Right kidney (tissue), 1 donor: ENCODE measurements around the gene PMFBP1.

ENCODE experiments used
- DNase-seq: peaks from one replicate; pipeline ENCODE4 v3.0.0-alpha.2; 2016

The PMFBP1 gene

DNA sequence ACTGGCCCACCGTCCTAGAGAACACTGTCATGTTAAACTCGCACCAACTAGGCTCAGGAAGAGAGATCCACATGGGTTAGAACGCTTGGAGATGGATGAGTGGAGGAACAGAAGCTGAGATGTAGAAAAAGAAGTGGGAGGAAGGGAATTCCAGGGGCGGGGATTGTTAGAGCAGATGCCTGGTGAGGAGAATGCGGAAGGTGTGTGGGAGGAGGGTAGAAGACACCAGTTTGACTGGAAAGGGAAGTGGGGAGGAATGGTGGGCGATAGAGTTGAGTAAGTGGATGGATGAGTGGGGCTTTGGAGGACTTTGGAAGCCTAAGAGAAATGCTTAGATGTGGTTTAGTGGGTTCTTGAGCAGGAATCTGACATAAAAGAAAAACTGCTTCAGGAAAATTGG, 40.9 kb downstream of the PMFBP1 start:
- no peak for DNase-seq

DNA sequence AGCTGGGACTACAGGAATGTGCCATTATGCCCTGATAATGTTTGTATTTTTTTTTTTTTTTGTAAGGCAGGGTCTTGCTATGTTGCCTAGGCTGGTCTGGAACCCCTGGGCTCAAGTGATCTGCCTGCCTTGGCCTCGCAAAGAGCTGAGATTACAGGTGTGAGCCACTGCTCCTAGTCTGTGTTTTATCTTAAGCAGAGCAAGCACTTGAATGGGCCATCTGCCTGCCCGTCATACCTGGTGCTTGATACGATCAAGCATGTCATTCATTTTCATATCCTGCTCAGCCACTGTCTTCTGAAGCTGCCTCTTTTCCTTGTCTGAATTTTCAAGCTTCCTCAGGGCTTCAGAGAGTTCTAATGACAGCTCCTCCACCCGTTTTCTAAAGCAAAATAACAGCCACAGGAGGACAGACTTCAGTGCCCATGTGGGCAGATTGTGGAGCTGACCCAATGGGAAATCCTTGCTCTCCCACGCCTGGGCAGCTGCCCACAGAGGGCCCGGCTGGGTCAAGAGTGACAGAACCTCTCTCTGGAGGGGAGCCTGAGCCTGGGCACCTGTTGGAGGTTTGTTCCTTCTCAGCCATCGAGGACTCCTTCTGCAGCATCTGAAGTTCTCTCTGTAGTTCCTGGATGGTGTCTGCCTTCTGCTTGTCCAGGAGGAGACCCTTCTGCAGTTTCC, 41.8 kb downstream of the PMFBP1 start:
- DNase-seq = no peak

DNA sequence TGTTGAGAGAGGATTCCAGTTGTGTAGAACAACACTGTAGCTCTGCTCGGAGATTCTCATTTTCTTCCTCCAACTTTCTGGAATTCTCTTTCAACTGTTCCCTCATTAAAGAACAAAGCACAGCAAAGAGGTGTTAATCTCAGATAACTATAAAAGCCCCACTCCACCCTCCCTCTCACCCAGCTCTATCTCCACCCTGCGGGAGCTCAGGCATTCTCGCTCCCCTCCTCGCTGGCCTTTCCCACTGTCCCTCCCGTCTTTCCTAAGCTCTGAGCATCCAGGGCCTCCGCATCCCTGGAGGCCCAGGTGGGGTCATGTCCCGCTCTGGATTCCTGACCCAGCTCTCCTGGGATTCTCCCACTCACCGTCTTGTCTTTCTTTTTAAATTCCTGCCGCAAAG, 43.3 kb downstream of the PMFBP1 start:
- DNase-seq = no peak

DNA sequence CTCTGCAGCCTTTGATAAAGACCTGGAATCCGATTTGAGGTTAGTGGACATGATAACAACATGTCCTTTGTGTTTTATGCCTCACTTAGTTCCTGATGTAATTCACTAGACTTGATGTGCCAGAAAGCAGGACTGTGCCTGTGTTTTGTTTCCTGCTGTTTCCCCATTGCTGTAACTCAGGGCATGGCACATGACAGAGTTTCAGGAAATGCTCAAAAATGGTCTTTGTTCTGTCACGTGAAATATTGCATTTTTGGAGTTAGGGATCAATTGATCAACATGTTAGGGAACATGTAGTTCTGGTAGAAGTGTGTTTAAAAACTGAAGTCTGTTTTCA, 45.6 kb downstream of the PMFBP1 start:
- no peak for DNase-seq

GRCh38 chr16:72125635-72126428, 46.1 kb downstream of the PMFBP1 start:
- no peak for DNase-seq

- peak; percentile 59 for DNase-seq
Measured at GRCh38 chr16:72124761-72125634, 47.0 kb downstream of the PMFBP1 start.

DNA sequence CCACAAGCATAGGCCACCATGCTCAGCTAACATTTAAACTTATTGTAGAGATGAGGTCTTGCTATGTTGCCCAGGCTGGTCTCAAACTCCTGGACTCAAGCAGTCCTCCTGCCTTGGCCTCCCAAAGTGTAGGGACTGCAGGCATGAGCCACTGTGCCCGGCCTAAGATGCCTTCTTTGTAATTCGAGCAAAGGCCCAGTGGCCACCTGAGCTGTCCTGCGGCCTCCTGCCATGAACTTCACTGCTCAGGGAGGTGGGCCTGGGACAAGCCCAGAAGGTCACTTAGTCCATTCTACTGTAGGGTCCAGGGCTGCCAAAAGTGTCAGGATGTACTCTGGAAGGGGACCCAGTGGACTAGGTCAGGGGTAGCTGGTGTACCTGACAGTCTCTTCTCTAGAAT, 47.8 kb downstream of the PMFBP1 start:
- DNase-seq = no peak

GRCh38 chr16:72123426-72123825, 48.5 kb downstream of the PMFBP1 start:
- DNase-seq = no peak

DNA sequence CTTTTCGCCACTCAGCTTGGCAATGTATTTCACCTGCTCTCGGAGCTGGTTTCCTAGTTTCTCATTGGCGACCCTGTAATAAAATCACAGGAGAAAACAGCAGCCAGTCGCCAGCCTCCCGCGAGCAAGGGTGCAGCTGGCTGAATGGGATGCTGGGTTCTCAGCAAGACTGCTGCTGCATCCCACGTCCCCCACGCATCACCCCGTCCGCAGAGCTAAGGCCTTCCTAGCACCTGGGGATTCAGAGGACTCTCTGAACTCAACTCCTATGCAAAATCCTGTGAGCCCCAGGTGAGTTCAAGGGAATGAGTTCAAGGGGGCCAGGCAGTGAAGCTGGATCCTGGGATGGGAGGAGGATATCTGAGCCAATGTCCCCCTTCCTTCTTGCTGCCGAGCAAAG, 49.0 kb downstream of the PMFBP1 start:
- no peak for DNase-seq

DNA sequence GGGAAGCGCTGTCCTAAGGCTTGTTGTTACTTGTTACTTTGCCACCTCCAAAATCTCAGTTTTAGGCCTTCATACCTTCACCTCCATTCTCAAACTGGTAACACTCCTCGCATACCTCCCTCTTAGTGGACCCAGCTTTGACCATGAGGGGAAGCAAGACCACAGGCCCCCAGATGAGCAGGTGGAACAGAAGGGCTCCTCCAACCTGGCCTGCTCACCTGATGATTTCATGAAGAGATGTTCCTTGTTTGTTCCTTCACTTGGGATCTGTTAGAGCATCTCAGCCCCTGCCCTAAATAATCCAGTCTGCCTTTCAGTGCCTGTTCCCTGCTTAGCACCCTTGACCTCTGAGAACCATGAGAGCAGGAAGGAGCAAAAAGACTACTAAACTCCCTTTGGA, 49.6 kb downstream of the PMFBP1 start:
- no peak for DNase-seq

- no peak for DNase-seq
Measured at GRCh38 chr16:72120026-72120425, 51.9 kb downstream of the PMFBP1 start.

GRCh38 chr16:72113616-72113945, 58.4 kb downstream of the PMFBP1 start:
- DNase-seq = no peak

DNA sequence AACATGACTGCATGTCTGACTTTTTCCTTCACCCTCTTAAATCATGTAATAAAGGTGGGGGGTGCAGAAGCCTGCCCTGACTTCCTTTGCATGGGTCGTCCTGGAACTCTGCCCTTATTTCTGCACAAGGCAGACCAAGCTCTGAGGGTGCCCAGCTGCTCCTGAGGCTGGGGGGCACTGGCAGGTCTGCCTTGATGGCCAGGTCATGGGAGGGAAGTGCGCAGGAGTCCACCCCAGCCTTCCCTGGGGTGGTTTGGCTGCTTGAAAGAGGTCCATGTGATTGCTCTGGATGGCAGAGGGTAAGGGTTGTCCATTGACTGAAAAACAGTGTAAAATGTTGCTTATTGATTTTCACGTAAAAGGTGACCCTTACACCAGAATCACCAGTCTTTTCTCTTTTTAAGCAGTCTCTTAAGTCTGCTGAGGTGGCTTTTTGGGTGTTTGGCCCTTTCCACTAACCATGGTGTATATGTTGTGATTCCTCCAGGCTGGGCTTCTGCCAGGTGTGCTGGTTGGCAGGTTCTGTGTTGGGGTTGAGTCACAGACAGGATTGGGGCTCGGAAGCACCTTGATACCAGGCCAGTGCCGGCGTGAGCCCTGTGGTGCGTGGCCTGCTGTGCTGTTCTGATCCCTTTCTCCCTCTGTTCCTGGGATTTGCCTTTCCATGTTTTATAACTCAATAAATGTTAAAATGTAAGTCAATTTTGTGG, 58.9 kb downstream of the PMFBP1 start:
- no peak for DNase-seq

DNA sequence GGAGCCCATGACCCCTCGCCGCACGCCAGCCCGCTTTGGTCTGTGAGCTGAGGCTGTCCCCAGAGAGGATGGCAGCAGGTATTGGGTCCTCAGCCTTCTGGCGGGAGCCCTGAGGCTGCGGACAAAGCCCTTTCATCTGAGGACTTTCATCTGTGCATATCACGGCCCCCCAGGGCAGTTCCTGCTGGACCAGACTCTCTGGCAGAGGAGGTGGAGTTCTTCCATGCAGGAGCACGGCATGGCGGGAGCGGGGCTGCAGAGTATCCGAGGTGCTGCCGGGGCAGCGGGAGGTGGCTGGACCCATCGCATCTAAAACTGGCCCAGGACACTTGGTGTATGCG, 59.5 kb downstream of the PMFBP1 start:
- DNase-seq = no peak

- no peak for DNase-seq
Measured at GRCh38 chr16:72111657-72112451, 60.1 kb downstream of the PMFBP1 start.

- DNase-seq = no peak
Measured at GRCh38 chr16:72110662-72111615, 61.0 kb downstream of the PMFBP1 start.

- DNase-seq = no peak
Measured at GRCh38 chr16:72109966-72110530, 61.9 kb downstream of the PMFBP1 start.

DNA sequence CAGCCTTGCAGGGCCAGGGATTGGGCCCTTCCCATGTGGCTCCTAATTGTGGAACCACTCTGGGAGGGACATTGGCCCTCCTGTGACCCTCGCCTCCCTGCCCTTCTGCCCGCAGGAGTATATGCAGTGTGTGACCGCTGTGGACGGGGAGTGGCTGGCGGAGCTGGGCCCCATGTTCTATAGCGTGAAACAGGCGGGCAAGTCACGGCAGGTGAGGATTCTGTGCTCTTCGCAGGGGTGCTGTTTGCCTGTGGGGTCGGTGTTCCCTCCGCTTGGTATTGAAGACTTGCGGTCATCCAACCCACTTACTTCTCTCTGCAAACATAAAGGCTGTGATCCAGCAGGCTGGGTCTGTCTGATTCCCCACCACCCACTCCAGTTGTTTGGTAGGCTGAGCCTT, 62.7 kb downstream of the PMFBP1 start:
- DNase-seq = no peak

GRCh38 chr16:72108353-72109102, 63.4 kb downstream of the PMFBP1 start:
- DNase-seq = no peak

DNA sequence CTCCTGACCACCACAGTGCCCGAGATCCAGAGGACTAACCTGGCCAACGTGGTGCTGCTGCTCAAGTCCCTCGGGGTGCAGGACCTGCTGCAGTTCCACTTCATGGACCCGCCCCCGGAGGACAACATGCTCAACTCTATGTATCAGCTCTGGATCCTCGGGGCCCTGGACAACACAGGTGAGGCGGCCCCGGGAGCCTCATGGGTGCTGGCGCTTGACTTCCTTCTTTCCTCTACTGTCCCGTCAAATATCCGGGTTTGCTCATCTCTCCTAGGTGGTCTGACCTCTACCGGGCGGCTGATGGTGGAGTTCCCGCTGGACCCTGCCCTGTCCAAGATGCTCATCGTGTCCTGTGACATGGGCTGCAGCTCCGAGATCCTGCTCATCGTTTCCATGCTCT, 64.6 kb downstream of the PMFBP1 start:
- no peak for DNase-seq
